A549 treated with Mapracorat at 1 μM for 4 hours (cell line): ENCODE measurements around the gene TAS2R13. TPM values are rescaled to one million over a fixed set of nuclear protein-coding genes. Genes with fewer than 3 reads are reported as not detected.

Experiments used
- total RNA-seq: library from RNA; stranded (reverse); fragments of 200-300 nt; extraction: Qiagen RNA extraction; gene quantifications from 5 replicates; pipeline ENCODE4 v1.2.3, GENCODE V29; 2022

Gene TAS2R13
- total RNA-seq = not detected in 5 replicates

GRCh38 chr12:10909462-10909861, at the start of gene TAS2R13:
Gene TAS2R13 (minus strand): TSS chr12:10909562. CDS start chr12:10909298, 264 bp downstream.

GRCh38 chr12:10939163-10939562, 29.8 kb upstream of the TAS2R13 start, which contains the start of gene TAS2R14:
Gene TAS2R14 (minus strand): TSS chr12:10939263. CDS start chr12:10939207, 56 bp downstream.

GRCh38 chr12:10928746-10929286, 19.5 kb upstream of the TAS2R13 start, which contains the start of gene PRH2:
Gene PRH2 (plus strand): TSS chr12:10929236. CDS start chr12:10929274, 38 bp downstream.

GRCh38 chr12:10884086-10884725, 25.2 kb downstream of the TAS2R13 start, which contains the start of gene PRH1:
Gene PRH1 (minus strand): TSS chr12:10884255. CDS start chr12:10884217, 38 bp downstream.

Other genes with a start within 250 kb of the TAS2R13 start
- 0.07 to 0.30 TPM (median 0.17 TPM) in 5 replicates for gene STYK1, start 235.5 kb downstream of the TAS2R13 start, total RNA-seq
- gene YBX3, start 186.2 kb downstream of the TAS2R13 start, total RNA-seq = 242 to 267 TPM (median 259 TPM) in 5 replicates
- gene TAS2R7, start 106.9 kb downstream of the TAS2R13 start, total RNA-seq = not detected in 5 replicates
- not detected in 5 replicates for gene TAS2R8, start 102.3 kb downstream of the TAS2R13 start, total RNA-seq
- gene TAS2R9, start 99.4 kb downstream of the TAS2R13 start, total RNA-seq = not detected in 5 replicates
- gene TAS2R10, start 83.2 kb downstream of the TAS2R13 start, total RNA-seq = 0.22 TPM in 1 of 5 replicates, not detected in the others
- 0.76 to 3.1 TPM (median 2.0 TPM) in 5 replicates for gene PRR4, start 60.1 kb downstream of the TAS2R13 start, total RNA-seq
- 1.8 to 3.9 TPM (median 2.8 TPM) in 5 replicates for gene PRH1, start 25.3 kb downstream of the TAS2R13 start, total RNA-seq
- 0.30 to 0.39 TPM (median 0.38 TPM) in 3 of 5 replicates, not detected in the others for gene PRH2, start 19.7 kb upstream of the TAS2R13 start, total RNA-seq
- 0.31 to 0.70 TPM (median 0.40 TPM) in 5 replicates for gene TAS2R14, start 29.7 kb upstream of the TAS2R13 start, total RNA-seq
- gene TAS2R50, start 77.3 kb upstream of the TAS2R13 start, total RNA-seq = not detected in 5 replicates
- 0.10 to 0.19 TPM in 2 of 5 replicates, not detected in the others for gene TAS2R20, start 88.7 kb upstream of the TAS2R13 start, total RNA-seq
- gene TAS2R19, start 113.1 kb upstream of the TAS2R13 start, total RNA-seq = 0.19 TPM in 1 of 5 replicates, not detected in the others
- 0.17 to 0.27 TPM in 2 of 5 replicates, not detected in the others for gene TAS2R31, start 121.8 kb upstream of the TAS2R13 start, total RNA-seq
- not detected in 5 replicates for gene TAS2R46, start 152.7 kb upstream of the TAS2R13 start, total RNA-seq
- gene TAS2R43, start 182.8 kb upstream of the TAS2R13 start, total RNA-seq = not detected in 5 replicates
- gene TAS2R30, start 225.1 kb upstream of the TAS2R13 start, total RNA-seq = not detected in 5 replicates